ENCODE data around the gene MAB21L4. TPM values are rescaled to one million over a fixed set of nuclear protein-coding genes. Genes with fewer than 3 reads are reported as not detected.

Gene MAB21L4
- total and polyA plus RNA-seq, 2 of the 8 experiments (the other 6 are each of a cell fraction or from before 2014, with no cell fraction given): 0.11 TPM; not detected in 1

DNA sequence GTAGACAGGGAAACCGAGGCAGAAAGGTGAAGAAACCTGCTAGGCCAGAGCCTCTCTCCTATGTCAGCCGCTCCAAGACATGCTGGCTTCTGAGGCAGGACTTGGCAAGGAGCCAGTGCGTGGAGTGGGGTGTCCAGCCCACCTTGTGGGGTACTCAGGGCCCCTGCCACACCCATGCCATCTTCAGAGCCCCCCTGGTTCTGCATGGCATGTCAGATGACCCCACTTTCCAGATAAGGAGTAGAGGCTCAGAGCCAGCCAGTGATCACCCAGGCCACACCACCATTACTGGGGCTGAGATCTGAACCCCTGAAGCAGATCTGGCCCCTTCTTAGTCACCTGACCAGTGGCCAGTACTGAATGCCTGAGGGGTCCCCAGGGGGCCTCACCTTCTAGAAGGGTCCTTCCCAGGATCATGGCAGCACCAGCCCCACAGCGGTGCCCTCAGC lies 24.9 kb upstream of the MAB21L4 start:
- no peaks in the 10 kb centered on the region for H4K20me1 ChIP-seq (replicated peaks in 1 of 2; ENCODE audit: control insufficient read depth in 1 of 2, insufficient read depth in 2 of 2, low read length in 2 of 2)
- no peak overlapping the region for H3K23ac ChIP-seq (ENCODE audit: insufficient read length)
- 90% methylated on average over 4 of the region's 4 CpGs; no CpG with 5 or more reads in 1 of the 2 experiments for WGBS, 2 experiments (ENCODE audit: extremely low coverage in 1 of 2, insufficient coverage in 1 of 2, insufficient read length in 1 of 2, insufficient replicate concordance in 2 of 2, low coverage in 1 of 2, low lambda C conversion rate in 2 of 2, missing lambda C conversion rate in 1 of 2)
- no peak overlapping the region for H4K8ac ChIP-seq (ENCODE audit: extremely low read depth, insufficient read depth, low read length)
- H2BK5ac ChIP-seq (ENCODE audit: low read depth, low read length): no peak overlapping the region
- FAIRE-seq (no peak), DNase-seq (ENCODE audit: low read depth in 1 of 2, low spot score in 2 of 2) (peak in 1 of 2 experiments; percentile 39)
- no peak overlapping the region for H3K27ac ChIP-seq (ENCODE audit: low read depth, low read length)
- H2BK120ac ChIP-seq (replicated peaks; ENCODE audit: low read depth, low read length): no peak overlapping the region
- no peaks in the 10 kb centered on the region for H3K79me2 ChIP-seq (ENCODE audit: control insufficient read depth in 1 of 2, insufficient read depth in 2 of 2, low read length in 2 of 2)
- peaks cover 3% of the 10 kb centered on the region; the same call in 1 of the 2 replicates for H3K23me2 ChIP-seq (ENCODE audit: low read depth, low read length)
- peaks cover 0 to 2% (median under 1%) of the 10 kb centered on the region in 4 experiments; a peak in 4 of 7 replicates for H3K27me3 ChIP-seq (replicated peaks in 1 of 4; ENCODE audit: control insufficient read depth in 3 of 4, extremely low read depth in 1 of 4, insufficient read depth in 3 of 4, low read length in 3 of 4)
- no peak overlapping the region for H4K91ac ChIP-seq (replicated peaks; ENCODE audit: insufficient read length, low read length)
- CTCF ChIA-PET (ENCODE audit: partially characterized antibody): no interaction called here
- POLR2A ChIA-PET (ENCODE audit: partially characterized antibody): interaction anchor here (0.6 kb wide), 1 partner anchor 41 kb away, joined by 4 read pairs; no protein-coding TSS in a partner anchor
- no peak overlapping the region for H3K9ac ChIP-seq (replicated peaks in 1 of 4; ENCODE audit: extremely low read depth in 1 of 4, low read depth in 3 of 4, low read length in 3 of 4)
- H2AFZ ChIP-seq (ENCODE audit: low read length): no peak overlapping the region
- H3K36me3 ChIP-seq (ENCODE audit: control insufficient read depth in 2 of 4, insufficient read depth in 4 of 4, low read length in 3 of 4): no peaks in the 10 kb centered on the region
- H3K4me2 ChIP-seq (ENCODE audit: insufficient read depth in 1 of 2, low read depth in 2 of 2, low read length in 2 of 2): no peak overlapping the region
- no peaks in the 10 kb centered on the region for H3K9me3 ChIP-seq (ENCODE audit: insufficient read depth in 2 of 2, low read depth in 1 of 2, low read length in 1 of 2)
- no peak overlapping the region for H3K4ac ChIP-seq (replicated peaks; ENCODE audit: insufficient read length, low read depth, low read length)
- no peak overlapping the region for H3K18ac ChIP-seq (ENCODE audit: extremely low read depth, low read length)
- H4K5ac ChIP-seq (ENCODE audit: insufficient read length, low read depth, low read length): no peak overlapping the region
- no peaks in the 10 kb centered on the region for H3K79me1 ChIP-seq (ENCODE audit: low read depth, low read length)
- H2BK15ac ChIP-seq (ENCODE audit: low read length): no peak overlapping the region
- no peak overlapping the region for H3K4me3 ChIP-seq (ENCODE audit: extremely low read depth in 1 of 4, insufficient read depth in 2 of 4, low read depth in 3 of 4, low read length in 4 of 4)
- no peak overlapping the region for H2BK12ac ChIP-seq (ENCODE audit: low read depth, low read length)
- peaks cover 0 to 5% (median 2%) of the 10 kb centered on the region in 4 experiments; a peak in 4 of 7 replicates for H3K4me1 ChIP-seq (replicated peaks in 1 of 4; ENCODE audit: control insufficient read depth in 3 of 4, insufficient read depth in 4 of 4, low read length in 3 of 4)
- no peak overlapping the region for H2BK20ac ChIP-seq (ENCODE audit: low read length)
- no peak overlapping the region for H3K14ac ChIP-seq (ENCODE audit: insufficient read length)
- no peak overlapping the region for H3K56ac ChIP-seq (replicated peaks; ENCODE audit: insufficient read length, low read depth, low read length)
- no peak overlapping the region for H2AK5ac ChIP-seq (ENCODE audit: low read depth, low read length)
- TF ChIP-seq ATF2 (IDR thresholded peaks at IDR 0.05; ENCODE audit: low read length): no peak
- TF ChIP-seq RXRA (IDR thresholded peaks at IDR 0.05; ENCODE audit: insufficient read depth, low read depth, low read length): no peak
- no peak for TF ChIP-seq BACH1 (IDR thresholded peaks at IDR 0.05; ENCODE audit: low read length)
- no peak for TF ChIP-seq ZNF274 (IDR thresholded peaks at IDR 0.05; ENCODE audit: borderline replicate concordance, extremely low read depth, low read length)
- no peak for TF ChIP-seq HDAC2 (IDR thresholded peaks at IDR 0.05; ENCODE audit: borderline replicate concordance in 1 of 2, low read depth in 2 of 2, low read length in 2 of 2)

Measured in H1 (cell line).